ENCODE measurements around the gene TRPM3.
"Not testable (repeated sequence)": the region's sequence is repeated elsewhere in the genome, so short reads cannot be mapped to it uniquely, and the experiment has no call there.

The TRPM3 gene

GRCh38 chr9:71010258-71010657 is 111.2 kb downstream of the TRPM3 start:
- intact Hi-C loops (cut with DNase I): no loop called here
- no peak for DNase-seq

GRCh38 chr9:71005456-71005855 is 116.0 kb downstream of the TRPM3 start:
- DNase-seq: no peak
- intact Hi-C loops (cut with DNase I): no loop called here

- no peak for DNase-seq
- intact Hi-C loops (cut with DNase I): no loop called here
Observed at GRCh38 chr9:71004196-71004595, 117.2 kb downstream of the TRPM3 start.

- DNase-seq: no peak
- intact Hi-C loops (cut with DNase I): no loop called here
Observed at GRCh38 chr9:71003346-71003745, 118.1 kb downstream of the TRPM3 start.

GRCh38 chr9:71001780-71002386 is 119.5 kb downstream of the TRPM3 start:
- DNase-seq: peak in 30 of 42 donors; percentile 4 to 66 (median 27)
- intact Hi-C loops (cut with DNase I): no loop called here

GRCh38 chr9:70998962-70999361 is 122.5 kb downstream of the TRPM3 start:
- DNase-seq: no peak
- intact Hi-C loops (cut with DNase I): no loop called here

- intact Hi-C loops (cut with DNase I): no loop called here
- no peak for DNase-seq
Observed at GRCh38 chr9:70995511-70995910, 125.9 kb downstream of the TRPM3 start.

- intact Hi-C loops (cut with DNase I): no loop called here
- DNase-seq: no peak
Observed at GRCh38 chr9:70994582-70994981, 126.8 kb downstream of the TRPM3 start.

GRCh38 chr9:70988551-70988950 is 132.9 kb downstream of the TRPM3 start:
- no peak for DNase-seq
- intact Hi-C loops (cut with DNase I): no loop called here

GRCh38 chr9:70987986-70988385 is 133.4 kb downstream of the TRPM3 start:
- no peak for DNase-seq
- intact Hi-C loops (cut with DNase I): no loop called here

GRCh38 chr9:70986984-70987383 is 134.4 kb downstream of the TRPM3 start:
- DNase-seq: no peak
- intact Hi-C loops (cut with DNase I): no loop called here

GRCh38 chr9:70983723-70984295 is 137.6 kb downstream of the TRPM3 start:
- DNase-seq: no peak
- intact Hi-C loops (cut with DNase I): no loop called here

- intact Hi-C loops (cut with DNase I): no loop called here
- no peak for DNase-seq
Observed at GRCh38 chr9:70981312-70981711, 140.1 kb downstream of the TRPM3 start.

GRCh38 chr9:70979966-70980365 is 141.5 kb downstream of the TRPM3 start:
- intact Hi-C loops (cut with DNase I): no loop called here
- DNase-seq: peak in 1 of 42 donors; percentile 38

GRCh38 chr9:70978085-70978484 is 143.3 kb downstream of the TRPM3 start:
- intact Hi-C loops (cut with DNase I): no loop called here
- DNase-seq: no peak

- DNase-seq: no peak
- intact Hi-C loops (cut with DNase I): no loop called here
Observed at GRCh38 chr9:70975821-70976220, 145.6 kb downstream of the TRPM3 start.

GRCh38 chr9:70971723-70972122 is 149.7 kb downstream of the TRPM3 start:
- intact Hi-C loops (cut with DNase I): no loop called here
- no peak for DNase-seq

GRCh38 chr9:70966380-70966779 is 155.0 kb downstream of the TRPM3 start:
- DNase-seq; intact Hi-C loops (cut with DNase I): not testable (repeated sequence)

GRCh38 chr9:70964861-70965260 is 156.6 kb downstream of the TRPM3 start:
- intact Hi-C loops (cut with DNase I): no loop called here

GRCh38 chr9:70963554-70963953 is 157.9 kb downstream of the TRPM3 start:
- DNase-seq: no peak
- intact Hi-C loops (cut with DNase I): no loop called here

More at GRCh38 chr9:70964861-70965260, 156.6 kb downstream of the TRPM3 start:
- no peak for DNase-seq

GRCh38 chr9:70962761-70963440 is 158.5 kb downstream of the TRPM3 start:
- DNase-seq: no peak
- intact Hi-C loops (cut with DNase I): no loop called here
